ENCODE results near the gene MTG2.

DNA sequence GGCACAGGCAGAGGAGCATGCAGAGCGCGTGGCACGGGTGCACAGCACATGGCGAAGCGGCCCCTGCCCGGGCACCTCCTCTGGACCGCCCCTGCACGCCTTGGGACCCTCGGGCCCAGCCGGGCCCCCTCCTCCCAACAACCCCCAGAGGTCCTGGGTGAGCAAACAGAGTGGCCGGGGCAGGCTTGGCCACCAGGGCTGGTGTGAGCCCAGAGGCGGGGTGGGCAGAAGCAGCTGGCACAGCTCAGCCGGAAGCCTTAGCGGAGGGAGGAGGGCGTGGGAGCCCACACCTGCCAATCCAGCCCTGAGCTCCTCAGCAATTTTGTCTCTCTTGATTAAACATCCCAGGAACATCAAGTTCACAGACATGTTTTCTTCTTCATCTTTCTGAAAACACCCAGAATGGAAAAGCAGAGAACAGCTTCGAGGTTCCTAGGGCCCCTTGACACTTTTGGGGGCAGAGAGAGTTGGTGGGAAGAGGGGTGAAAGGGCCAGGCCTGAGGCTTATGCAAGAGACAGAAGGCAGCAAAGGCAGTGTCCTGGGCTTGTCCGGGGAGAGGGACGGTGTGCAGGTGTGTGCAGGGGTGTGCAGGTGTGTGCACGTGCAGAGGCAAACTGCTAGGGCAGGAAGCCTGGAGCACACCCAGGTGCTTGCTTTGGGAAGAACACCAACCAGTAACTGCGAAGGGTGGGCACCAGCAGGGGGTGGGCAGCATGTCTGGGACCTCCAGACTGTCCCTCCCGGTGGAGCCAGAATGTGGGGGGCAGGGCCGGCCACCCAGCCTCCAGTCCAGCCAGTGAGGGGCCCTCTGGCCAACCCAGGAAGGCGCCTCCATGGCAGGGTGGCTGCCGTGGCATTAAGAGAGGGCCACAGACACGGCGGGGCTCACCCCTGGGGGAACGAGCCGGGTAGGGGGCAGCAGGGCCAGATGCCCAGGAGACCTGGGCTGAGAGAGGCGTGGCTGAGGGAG lies 32.5 kb downstream of the MTG2 start:
- no peak for TF ChIP-seq EZH2 (IDR thresholded peaks at IDR 0.05; ENCODE audit: low read depth, unreplicated experiment)
- TF ChIP-seq, protein P1, sequence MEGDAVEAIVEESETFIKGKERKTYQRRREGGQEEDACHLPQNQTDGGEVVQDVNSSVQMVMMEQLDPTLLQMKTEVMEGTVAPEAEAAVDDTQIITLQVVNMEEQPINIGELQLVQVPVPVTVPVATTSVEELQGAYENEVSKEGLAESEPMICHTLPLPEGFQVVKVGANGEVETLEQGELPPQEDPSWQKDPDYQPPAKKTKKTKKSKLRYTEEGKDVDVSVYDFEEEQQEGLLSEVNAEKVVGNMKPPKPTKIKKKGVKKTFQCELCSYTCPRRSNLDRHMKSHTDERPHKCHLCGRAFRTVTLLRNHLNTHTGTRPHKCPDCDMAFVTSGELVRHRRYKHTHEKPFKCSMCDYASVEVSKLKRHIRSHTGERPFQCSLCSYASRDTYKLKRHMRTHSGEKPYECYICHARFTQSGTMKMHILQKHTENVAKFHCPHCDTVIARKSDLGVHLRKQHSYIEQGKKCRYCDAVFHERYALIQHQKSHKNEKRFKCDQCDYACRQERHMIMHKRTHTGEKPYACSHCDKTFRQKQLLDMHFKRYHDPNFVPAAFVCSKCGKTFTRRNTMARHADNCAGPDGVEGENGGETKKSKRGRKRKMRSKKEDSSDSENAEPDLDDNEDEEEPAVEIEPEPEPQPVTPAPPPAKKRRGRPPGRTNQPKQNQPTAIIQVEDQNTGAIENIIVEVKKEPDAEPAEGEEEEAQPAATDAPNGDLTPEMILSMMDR (conservative IDR thresholded peaks at IDR 0.05; ENCODE audit: low read depth in 2 of 2): no peak
- TF ChIP-seq JUNB (IDR thresholded peaks at IDR 0.05; ENCODE audit: unreplicated experiment): no peak
- TF ChIP-seq, protein P2, sequence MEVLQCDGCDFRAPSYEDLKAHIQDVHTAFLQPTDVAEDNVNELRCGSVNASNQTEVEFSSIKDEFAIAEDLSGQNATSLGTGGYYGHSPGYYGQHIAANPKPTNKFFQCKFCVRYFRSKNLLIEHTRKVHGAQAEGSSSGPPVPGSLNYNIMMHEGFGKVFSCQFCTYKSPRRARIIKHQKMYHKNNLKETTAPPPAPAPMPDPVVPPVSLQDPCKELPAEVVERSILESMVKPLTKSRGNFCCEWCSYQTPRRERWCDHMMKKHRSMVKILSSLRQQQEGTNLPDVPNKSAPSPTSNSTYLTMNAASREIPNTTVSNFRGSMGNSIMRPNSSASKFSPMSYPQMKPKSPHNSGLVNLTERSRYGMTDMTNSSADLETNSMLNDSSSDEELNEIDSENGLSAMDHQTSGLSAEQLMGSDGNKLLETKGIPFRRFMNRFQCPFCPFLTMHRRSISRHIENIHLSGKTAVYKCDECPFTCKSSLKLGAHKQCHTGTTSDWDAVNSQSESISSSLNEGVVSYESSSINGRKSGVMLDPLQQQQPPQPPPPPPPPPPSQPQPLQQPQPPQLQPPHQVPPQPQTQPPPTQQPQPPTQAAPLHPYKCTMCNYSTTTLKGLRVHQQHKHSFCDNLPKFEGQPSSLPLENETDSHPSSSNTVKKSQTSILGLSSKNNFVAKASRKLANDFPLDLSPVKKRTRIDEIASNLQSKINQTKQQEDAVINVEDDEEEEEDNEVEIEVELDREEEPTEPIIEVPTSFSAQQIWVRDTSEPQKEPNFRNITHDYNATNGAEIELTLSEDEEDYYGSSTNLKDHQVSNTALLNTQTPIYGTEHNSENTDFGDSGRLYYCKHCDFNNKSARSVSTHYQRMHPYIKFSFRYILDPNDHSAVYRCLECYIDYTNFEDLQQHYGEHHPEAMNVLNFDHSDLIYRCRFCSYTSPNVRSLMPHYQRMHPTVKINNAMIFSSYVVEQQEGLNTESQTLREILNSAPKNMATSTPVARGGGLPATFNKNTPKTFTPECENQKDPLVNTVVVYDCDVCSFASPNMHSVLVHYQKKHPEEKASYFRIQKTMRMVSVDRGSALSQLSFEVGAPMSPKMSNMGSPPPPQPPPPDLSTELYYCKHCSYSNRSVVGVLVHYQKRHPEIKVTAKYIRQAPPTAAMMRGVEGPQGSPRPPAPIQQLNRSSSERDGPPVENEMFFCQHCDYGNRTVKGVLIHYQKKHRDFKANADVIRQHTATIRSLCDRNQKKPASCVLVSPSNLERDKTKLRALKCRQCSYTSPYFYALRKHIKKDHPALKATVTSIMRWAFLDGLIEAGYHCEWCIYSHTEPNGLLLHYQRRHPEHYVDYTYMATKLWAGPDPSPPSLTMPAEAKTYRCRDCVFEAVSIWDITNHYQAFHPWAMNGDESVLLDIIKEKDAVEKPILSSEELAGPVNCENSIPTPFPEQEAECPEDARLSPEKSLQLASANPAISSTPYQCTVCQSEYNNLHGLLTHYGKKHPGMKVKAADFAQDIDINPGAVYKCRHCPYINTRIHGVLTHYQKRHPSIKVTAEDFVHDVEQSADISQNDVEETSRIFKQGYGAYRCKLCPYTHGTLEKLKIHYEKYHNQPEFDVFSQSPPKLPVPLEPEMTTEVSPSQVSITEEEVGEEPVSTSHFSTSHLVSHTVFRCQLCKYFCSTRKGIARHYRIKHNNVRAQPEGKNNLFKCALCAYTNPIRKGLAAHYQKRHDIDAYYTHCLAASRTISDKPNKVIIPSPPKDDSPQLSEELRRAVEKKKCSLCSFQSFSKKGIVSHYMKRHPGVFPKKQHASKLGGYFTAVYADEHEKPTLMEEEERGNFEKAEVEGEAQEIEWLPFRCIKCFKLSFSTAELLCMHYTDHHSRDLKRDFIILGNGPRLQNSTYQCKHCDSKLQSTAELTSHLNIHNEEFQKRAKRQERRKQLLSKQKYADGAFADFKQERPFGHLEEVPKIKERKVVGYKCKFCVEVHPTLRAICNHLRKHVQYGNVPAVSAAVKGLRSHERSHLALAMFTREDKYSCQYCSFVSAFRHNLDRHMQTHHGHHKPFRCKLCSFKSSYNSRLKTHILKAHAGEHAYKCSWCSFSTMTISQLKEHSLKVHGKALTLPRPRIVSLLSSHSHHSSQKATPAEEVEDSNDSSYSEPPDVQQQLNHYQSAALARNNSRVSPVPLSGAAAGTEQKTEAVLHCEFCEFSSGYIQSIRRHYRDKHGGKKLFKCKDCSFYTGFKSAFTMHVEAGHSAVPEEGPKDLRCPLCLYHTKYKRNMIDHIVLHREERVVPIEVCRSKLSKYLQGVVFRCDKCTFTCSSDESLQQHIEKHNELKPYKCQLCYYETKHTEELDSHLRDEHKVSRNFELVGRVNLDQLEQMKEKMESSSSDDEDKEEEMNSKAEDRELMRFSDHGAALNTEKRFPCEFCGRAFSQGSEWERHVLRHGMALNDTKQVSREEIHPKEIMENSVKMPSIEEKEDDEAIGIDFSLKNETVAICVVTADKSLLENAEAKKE (CRISPR knock-in tag; IDR thresholded peaks at IDR 0.05): no peak

All from GM23338 (cell line).